Measurements from ENCODE around the gene HAT1.

- TF ChIP-seq CTCF (IDR thresholded peaks at IDR 0.05) (no peak), POLR2A (IDR thresholded peaks at IDR 0.05) (no peak)
Measured at GRCh38 chr2:171995586-171995985, 73.3 kb downstream of the HAT1 start.
